ENCODE results near the gene SMC1B. TPM values are rescaled to one million over a fixed set of nuclear protein-coding genes. Genes with fewer than 3 reads are reported as not detected.

SMC1B gene
- total RNA-seq, 1 experiment from 2014 or later: 0.10 TPM

- H3K36me3 ChIP-seq (ENCODE audit: control insufficient read depth, insufficient read depth, low read length): no peaks in the 10 kb centered on the region
- intact Hi-C loops (cut with micrococcal nuclease; ENCODE audit: unreplicated experiment): no loop called here
- DNase-seq (ENCODE audit: low read depth, low spot score): no peak
Observed at GRCh38 chr22:45338795-45339194, 74.6 kb downstream of the SMC1B start.

GRCh38 chr22:45337536-45337935 lies 75.9 kb downstream of the SMC1B start:
- intact Hi-C loops (cut with micrococcal nuclease; ENCODE audit: unreplicated experiment) (no loop called here), in situ Hi-C loops (cut with HindIII; ENCODE audit: low pct_unique_long_range_greater_than_20kb, low sequenced_read_pairs) (no loop called here)
- no peaks in the 10 kb centered on the region for H3K9me3 ChIP-seq (ENCODE audit: control insufficient read depth, insufficient read depth, low read depth, low read length)
- H3K27ac ChIP-seq (ENCODE audit: low read length): no peak overlapping the region
- ChIA-PET POLR2A (no interaction called here), CTCF (no interaction called here)
- no peaks in the 10 kb centered on the region for H3K4me1 ChIP-seq (ENCODE audit: control insufficient read depth, insufficient read depth, low read length)
- no TSS peak for BruUV-seq (replicated peaks)
- H3K36me3 ChIP-seq (ENCODE audit: control insufficient read depth, insufficient read depth, low read length): no peaks in the 10 kb centered on the region
- no peaks in the 10 kb centered on the region for H3K27me3 ChIP-seq (ENCODE audit: control insufficient read depth, insufficient read depth, low read length)
- TF ChIP-seq REST (IDR thresholded peaks at IDR 0.05; ENCODE audit: insufficient read depth in 1 of 2, low read depth in 2 of 2, low read length in 1 of 2) (no peak), CTCF (IDR thresholded peaks at IDR 0.05) (no peak), POLR2AphosphoS5 (IDR thresholded peaks at IDR 0.05; ENCODE audit: low read depth, low read length) (no peak), SIN3A (IDR thresholded peaks at IDR 0.05; ENCODE audit: borderline replicate concordance, insufficient read depth, low read depth, low read length) (no peak), TCF7L2 (IDR thresholded peaks at IDR 0.05; ENCODE audit: low read depth, low read length) (no peak)
- DNase-seq (ENCODE audit: low read depth, low spot score): no peak
- ATAC-seq: no peak
- no peak overlapping the region for H3K4me3 ChIP-seq (ENCODE audit: low read depth in 2 of 2, low read length in 2 of 2)

More at GRCh38 chr22:45338795-45339194, 74.6 kb downstream of the SMC1B start:
- H3K4me1 ChIP-seq (ENCODE audit: control insufficient read depth, insufficient read depth, low read length): no peaks in the 10 kb centered on the region
- H3K9me3 ChIP-seq (ENCODE audit: control insufficient read depth, insufficient read depth, low read depth, low read length): no peaks in the 10 kb centered on the region
- CTCF ChIA-PET: no interaction called here
- BruUV-seq (replicated peaks): no TSS peak
- H3K27me3 ChIP-seq (ENCODE audit: control insufficient read depth, insufficient read depth, low read length): no peaks in the 10 kb centered on the region
- no peak overlapping the region for H3K27ac ChIP-seq (ENCODE audit: low read length)
- POLR2A ChIA-PET: no interaction called here
- no peak for TF ChIP-seq REST (IDR thresholded peaks at IDR 0.05; ENCODE audit: insufficient read depth in 1 of 2, low read depth in 2 of 2, low read length in 1 of 2)
- no peak for TF ChIP-seq SIN3A (IDR thresholded peaks at IDR 0.05; ENCODE audit: borderline replicate concordance, insufficient read depth, low read depth, low read length)
- TF ChIP-seq TCF7L2 (IDR thresholded peaks at IDR 0.05; ENCODE audit: low read depth, low read length): no peak
- no peak for TF ChIP-seq POLR2AphosphoS5 (IDR thresholded peaks at IDR 0.05; ENCODE audit: low read depth, low read length)
- TF ChIP-seq CTCF (IDR thresholded peaks at IDR 0.05): no peak
- ATAC-seq: no peak
- in situ Hi-C loops (cut with HindIII; ENCODE audit: low pct_unique_long_range_greater_than_20kb, low sequenced_read_pairs): no loop called here
- no peak overlapping the region for H3K4me3 ChIP-seq (ENCODE audit: low read depth in 2 of 2, low read length in 2 of 2)
